Stimulated activated CD8-positive, alpha-beta memory T cell treated with anti-CD3 and anti-CD28 coated beads, Interleukin-2, amount 100 ng/mL, for 1 hour (primary cell): ENCODE measurements around the gene SPEG.

Experiments
- DNase-seq, 2 donors: peaks; one replicate each; pipeline ENCODE4 v3.0.0-alpha.2; 2020; ENCODE audit warnings: low read depth in 2 of 2

The SPEG gene

GRCh38 chr2:219496825-219497494 is 62.3 kb downstream of the SPEG start:
- no peak for DNase-seq

GRCh38 chr2:219497495-219498279 is 63.0 kb downstream of the SPEG start:
- DNase-seq: no peak

GRCh38 chr2:219498280-219499057 is 63.8 kb downstream of the SPEG start, which contains the start of gene GMPPA:
TSS of gene GMPPA (plus strand) at chr2:219498891. CDS start at chr2:219499976, 1,085 bp downstream.
- peak; percentile 78 for DNase-seq

GRCh38 chr2:219499058-219499307 is 64.3 kb downstream of the SPEG start:
- no peak for DNase-seq

- DNase-seq: no peak
Measured at GRCh38 chr2:219499555-219499954, 64.9 kb downstream of the SPEG start.

- no peak for DNase-seq
Measured at GRCh38 chr2:219500135-219500534, 65.5 kb downstream of the SPEG start.

- DNase-seq: no peak
Measured at GRCh38 chr2:219501849-219502248, 67.2 kb downstream of the SPEG start.

- no peak for DNase-seq
Measured at GRCh38 chr2:219502618-219503017, 68.0 kb downstream of the SPEG start.

- no peak for DNase-seq
Measured at GRCh38 chr2:219505585-219505984, 70.9 kb downstream of the SPEG start.

GRCh38 chr2:219506153-219506801 is 71.6 kb downstream of the SPEG start:
- no peak for DNase-seq

- DNase-seq: no peak
Measured at GRCh38 chr2:219506802-219507526, 72.3 kb downstream of the SPEG start.

- no peak for DNase-seq
Measured at GRCh38 chr2:219507581-219508443, 73.2 kb downstream of the SPEG start.

- no peak for DNase-seq
Measured at GRCh38 chr2:219508444-219508734, 73.7 kb downstream of the SPEG start.

- no peak for DNase-seq
Measured at GRCh38 chr2:219508971-219509779, 74.5 kb downstream of the SPEG start.

- peak in 1 of 2 donors; percentile 12 for DNase-seq
Measured at GRCh38 chr2:219509780-219510511, 75.3 kb downstream of the SPEG start.

GRCh38 chr2:219510512-219511135 is 76.0 kb downstream of the SPEG start:
- no peak for DNase-seq

- DNase-seq: no peak
Measured at GRCh38 chr2:219511547-219512325, 77.1 kb downstream of the SPEG start.
